PFSK-1 (cell line): ENCODE results near the gene MRFAP1. TPM values are rescaled to one million over a fixed set of nuclear protein-coding genes. Genes with fewer than 3 reads are reported as not detected.

Source experiments
- FOXP2 ChIP-seq: optimal IDR thresholded peaks from 2 replicates; pipeline ENCODE3; 2011; ENCODE audit warnings: borderline replicate concordance, control low read depth, inconsistent platforms; ENCODE audit not compliant: insufficient read depth; ENCODE audit errors: extremely low read length, extremely low read depth
- POLR2AphosphoS5 ChIP-seq: IDR thresholded peaks from 2 replicates; pipeline ENCODE4 v1.6.1; 2012; ENCODE audit warnings: low read depth, mild to moderate bottlenecking, control low read depth, low read length, moderate library complexity
- REST ChIP-seq, 2 experiments: IDR thresholded peaks; 2 replicates each; pipeline versions ENCODE4 v1.6.1 to v1.8.0; 2011 to 2012; ENCODE audit warnings: low read depth in 2 of 2, low read length in 2 of 2, control low read depth in 1 of 2, inconsistent platforms in 1 of 2, mild to moderate bottlenecking in 1 of 2, moderate library complexity in 1 of 2; ENCODE audit not compliant: insufficient read depth in 1 of 2
- SIN3A ChIP-seq: IDR thresholded peaks from 2 replicates; pipeline ENCODE4 v1.6.1; 2012; ENCODE audit warnings: mild to moderate bottlenecking, low read length, moderate library complexity, borderline replicate concordance; ENCODE audit not compliant: insufficient read depth
- TAF1 ChIP-seq: IDR thresholded peaks from 2 replicates; pipeline ENCODE4 v1.6.1; 2012; ENCODE audit warnings: low read length, control low read depth, borderline replicate concordance; ENCODE audit not compliant: insufficient read depth
- polyA plus RNA-seq: library from polyadenylated mRNA; unstranded; fragments of >200 nt; gene quantifications from one replicate; pipeline ENCODE4 v1.2.1, GENCODE V29; 2012; ENCODE audit warnings: low read depth, missing spikeins; ENCODE audit not compliant: insufficient read length

The MRFAP1 gene
- 487 TPM for polyA plus RNA-seq

- TF ChIP-seq TAF1, result peak; percentile 98
- TF ChIP-seq POLR2AphosphoS5, result peak; percentile 94
- TF ChIP-seq FOXP2, result peak; percentile 93
- peak in 1 of 2 experiments; percentile 61; a peak in 1 of 4 replicates for TF ChIP-seq REST (IDR thresholded peaks at IDR 0.05; ENCODE audit: insufficient read depth in 1 of 2, low read depth in 2 of 2, low read length in 2 of 2)
- TF ChIP-seq SIN3A, result peak; percentile 86; the same call in 1 of the 2 replicates
Measured at GRCh38 chr4:6640292-6641163, at the start of gene MRFAP1. TSS of gene MRFAP1 (plus strand) at chr4:6640685. CDS start at chr4:6640863, 178 bp downstream.

GRCh38 chr4:6591313-6591712 is 49.2 kb upstream of the MRFAP1 start:
- no peak for TF ChIP-seq REST (IDR thresholded peaks at IDR 0.05; ENCODE audit: insufficient read depth in 1 of 2, low read depth in 2 of 2, low read length in 2 of 2)
- TF ChIP-seq TAF1, result no peak
- no peak for TF ChIP-seq POLR2AphosphoS5
- no peak for TF ChIP-seq FOXP2
- TF ChIP-seq SIN3A, result no peak

- no peak for TF ChIP-seq POLR2AphosphoS5
- TF ChIP-seq TAF1, result no peak
- no peak for TF ChIP-seq REST (IDR thresholded peaks at IDR 0.05; ENCODE audit: insufficient read depth in 1 of 2, low read depth in 2 of 2, low read length in 2 of 2)
- TF ChIP-seq FOXP2, result no peak
- no peak for TF ChIP-seq SIN3A
Measured at GRCh38 chr4:6591781-6592180, 48.7 kb upstream of the MRFAP1 start.

GRCh38 chr4:6592804-6593563 is 47.5 kb upstream of the MRFAP1 start:
- no peak for TF ChIP-seq SIN3A
- no peak for TF ChIP-seq FOXP2
- no peak for TF ChIP-seq REST (IDR thresholded peaks at IDR 0.05; ENCODE audit: insufficient read depth in 1 of 2, low read depth in 2 of 2, low read length in 2 of 2)
- no peak for TF ChIP-seq TAF1
- no peak for TF ChIP-seq POLR2AphosphoS5
